SK-N-SH (cell line): Measurements from ENCODE around the gene MEF2C. TPM values are rescaled to one million over a fixed set of nuclear protein-coding genes. Genes with fewer than 3 reads are reported as not detected.

Source experiments
- CTCF ChIA-PET: fragments of 300-600, 350-600 bp; formaldehyde crosslinking; extraction: SDS; loops from one replicate; lab custom pipeline; 2021; lab: Yijun Ruan, JAX
- POLR2A ChIA-PET: fragments of 350-600 bp; sonication (Branson Sonifier 250); formaldehyde crosslinking; extraction: SDS; loops from one replicate; lab custom pipeline; 2020; ENCODE audit warnings: antibody characterized with exemption, inconsistent platforms; lab: Yijun Ruan, JAX
- DNase-seq: peaks from one replicate; pipeline ENCODE4 v3.0.0; 2012
- H2AFZ ChIP-seq: fragments of 200-600 bp; sonication (generic); 2 replicates; pipeline ENCODE4 v1.8.1; 2016; ENCODE audit warnings: antibody characterized with exemption, mild to moderate bottlenecking, low read depth
- H3F3A ChIP-seq: fragments of 200-600 bp; sonication (generic); replicated peaks from 2 replicates; pipeline ENCODE3; 2016; ENCODE audit warnings: antibody characterized with exemption, mild to moderate bottlenecking; ENCODE audit not compliant: insufficient read depth
- H3K27ac ChIP-seq, 2 experiments: fragments of 200-500 bp in 1 of 2; fragments of 200-600 bp in 1 of 2; sonication (Bioruptor generic) in 1 of 2; sonication (generic), shearing (Covaris generic) in 1 of 2; 2 replicates each; pipeline versions ENCODE4 v1.5.1 to v1.6.1; 2014 to 2016; ENCODE audit warnings: low read depth in 2 of 2, inconsistent platforms in 1 of 2, low read length in 1 of 2, mild to moderate bottlenecking in 1 of 2, mixed read lengths in 1 of 2
- H3K27me3 ChIP-seq: fragments of 200-600 bp; sonication (generic), shearing (Covaris generic); 2 replicates; pipeline ENCODE4 v1.6.1; 2016; ENCODE audit warnings: mixed run types; ENCODE audit not compliant: insufficient read depth
- H3K36me3 ChIP-seq, 2 experiments: fragments of 200-500 bp in 1 of 2; fragments of 200-600 bp in 1 of 2; sonication (Bioruptor generic) in 1 of 2; sonication (generic) in 1 of 2; replicated peaks in 1 of 2; 2 replicates each; pipeline versions ENCODE3 to v1.5.1; 2014 to 2016; ENCODE audit warnings: low read length in 1 of 2, mild to moderate bottlenecking in 1 of 2; ENCODE audit not compliant: insufficient read depth in 2 of 2, control insufficient read depth in 1 of 2
- H3K4me1 ChIP-seq, 2 experiments: fragments of 200-500 bp in 1 of 2; fragments of 200-600 bp in 1 of 2; sonication (Bioruptor generic) in 1 of 2; sonication (generic), shearing (Covaris generic) in 1 of 2; 2 replicates each; pipeline versions ENCODE4 v1.5.1 to v1.6.1; 2014 to 2016; ENCODE audit warnings: low read depth in 1 of 2, low read length in 1 of 2, mixed run types in 1 of 2; ENCODE audit not compliant: insufficient read depth in 2 of 2, control insufficient read depth in 1 of 2
- H3K4me2 ChIP-seq: fragments of 200-600 bp; sonication (generic), shearing (Covaris generic); 2 replicates; pipeline ENCODE4 v1.6.1; 2017; ENCODE audit warnings: mixed run types
- H3K4me3 ChIP-seq, 2 experiments: fragments of 200-500 bp in 1 of 2; fragments of 200-600 bp in 1 of 2; sonication (Bioruptor generic) in 1 of 2; sonication (generic), shearing (Covaris generic) in 1 of 2; 2 replicates each; pipeline versions ENCODE4 v1.5.1 to v1.8.1; 2014 to 2016; ENCODE audit warnings: low read depth in 2 of 2, inconsistent platforms in 1 of 2, low read length in 1 of 2, mild to moderate bottlenecking in 1 of 2, mixed read lengths in 1 of 2, moderate library complexity in 1 of 2
- H3K79me2 ChIP-seq: fragments of 200-600 bp; sonication (generic); 2 replicates; pipeline ENCODE4 v1.8.1; 2017; ENCODE audit warnings: mild to moderate bottlenecking; ENCODE audit not compliant: insufficient read depth
- H3K9ac ChIP-seq: fragments of 200-600 bp; sonication (generic); 2 replicates; pipeline ENCODE4 v1.6.1; 2017; ENCODE audit warnings: mixed run types
- H3K9me2 ChIP-seq: fragments of 200-600 bp; sonication (generic); 2 replicates; pipeline ENCODE4 v1.6.1; 2017; ENCODE audit warnings: mixed run types
- H3K9me3 ChIP-seq: fragments of 200-600 bp; sonication (generic); 2 replicates; pipeline ENCODE4 v1.6.1; 2017; ENCODE audit warnings: mixed run types, mild to moderate bottlenecking, moderate library complexity
- H4K20me1 ChIP-seq: fragments of 200-600 bp; sonication (generic); 2 replicates; pipeline ENCODE4 v1.6.1; 2017; ENCODE audit warnings: mild to moderate bottlenecking, mixed run types; ENCODE audit not compliant: insufficient read depth
- CHD2 ChIP-seq: fragments of 150-350 bp; IDR thresholded peaks from 2 replicates; pipeline ENCODE4 v1.6.1; 2018; ENCODE audit warnings: low read length; ENCODE audit not compliant: partially characterized antibody
- ELF1 ChIP-seq: IDR thresholded peaks from 2 replicates; pipeline ENCODE4 v1.4.0; 2012
- EP300 ChIP-seq, 2 experiments: IDR thresholded peaks; 2 replicates each; pipeline versions ENCODE4 v1.4.0 to v1.6.1; 2012; ENCODE audit warnings: borderline replicate concordance in 1 of 2, low read depth in 1 of 2, low read length in 1 of 2
- EZH2phosphoT487 ChIP-seq: fragments of 200-600 bp; sonication (generic); IDR thresholded peaks from 2 replicates; pipeline ENCODE4 v1.6.1; 2017; ENCODE audit warnings: low read depth, mixed run types, mild to moderate bottlenecking, antibody characterized with exemption, moderate library complexity, borderline replicate concordance
- FOSL2 ChIP-seq: IDR thresholded peaks from 2 replicates; pipeline ENCODE4 v1.4.0; 2012; ENCODE audit warnings: low read depth, mild to moderate bottlenecking, moderate library complexity, borderline replicate concordance
- GABPA ChIP-seq: IDR thresholded peaks from 2 replicates; pipeline ENCODE4 v1.4.0; 2012; ENCODE audit warnings: low read depth, mild to moderate bottlenecking
- MAX ChIP-seq: IDR thresholded peaks from 2 replicates; pipeline ENCODE4 v1.4.0; 2012; ENCODE audit warnings: low read depth
- MEF2A ChIP-seq: IDR thresholded peaks from 2 replicates; pipeline ENCODE4 v1.4.0; 2012; ENCODE audit warnings: low read depth, borderline replicate concordance
- MXI1 ChIP-seq: IDR thresholded peaks from 2 replicates; pipeline ENCODE4 v1.6.1; 2012; ENCODE audit warnings: mild to moderate bottlenecking, low read depth, low read length, improper control_type of control experiment
- NFIC ChIP-seq: IDR thresholded peaks from 2 replicates; pipeline ENCODE4 v1.4.0; 2012; ENCODE audit warnings: borderline replicate concordance
- NRF1 ChIP-seq: IDR thresholded peaks from 2 replicates; pipeline ENCODE4 v1.6.1; 2012; ENCODE audit warnings: low read depth, mild to moderate bottlenecking, low read length
- PBX3 ChIP-seq: IDR thresholded peaks from 2 replicates; pipeline ENCODE4; 2012
- REST ChIP-seq: IDR thresholded peaks from 2 replicates; pipeline ENCODE4 v1.6.1; 2012; ENCODE audit warnings: mild to moderate bottlenecking, low read depth, low read length, moderate library complexity
- RFX5 ChIP-seq: IDR thresholded peaks from 2 replicates; pipeline ENCODE4 v1.6.1; 2012; ENCODE audit warnings: mild to moderate bottlenecking, improper control_type of control experiment, low read length
- SIN3A ChIP-seq: IDR thresholded peaks from 2 replicates; pipeline ENCODE4 v1.6.1; 2012; ENCODE audit warnings: low read depth, mild to moderate bottlenecking, low read length, moderate library complexity, borderline replicate concordance
- SMC3 ChIP-seq: IDR thresholded peaks from 2 replicates; pipeline ENCODE4 v1.6.1; 2012; ENCODE audit warnings: low read depth, low read length, improper control_type of control experiment
- TAF1 ChIP-seq: IDR thresholded peaks from 2 replicates; pipeline ENCODE4 v1.6.1; 2012; ENCODE audit warnings: low read depth, mild to moderate bottlenecking, low read length, moderate library complexity, borderline replicate concordance
- TEAD4 ChIP-seq: IDR thresholded peaks from 2 replicates; pipeline ENCODE4 v1.4.0; 2012; ENCODE audit warnings: mild to moderate bottlenecking, borderline replicate concordance; ENCODE audit not compliant: insufficient read depth
- WGBS: methylation state at CpG from one replicate; pipeline ENCODE4 v1.1.6; 2017; ENCODE audit warnings: low lambda C conversion rate; 5-methylcytosine and 5-hydroxymethylcytosine counted together
- polyA plus RNA-seq, 3 experiments: library from polyadenylated mRNA; depleted of rRNA; stranded (reverse); fragments of >200 nt; gene quantifications; 2 replicates each; pipeline ENCODE4 v1.2.3, GENCODE V29; 2012

MEF2C gene
- polyA plus RNA-seq, 1 of the 3 experiments (the other 2 are of a cell fraction), result 1.2 TPM

- Histone ChIP-seq H3K9me3 (no peaks in the 10 kb centered on the region), H3K79me2 (no peaks in the 10 kb centered on the region), H3K27ac (no peak overlapping the region), H3K9ac (no peak overlapping the region), H3K36me3 (no peaks in the 10 kb centered on the region), H3K4me3 (no peak overlapping the region), H3K9me2 (no peaks in the 10 kb centered on the region), H3F3A (no peaks in the 10 kb centered on the region), H4K20me1 (no peaks in the 10 kb centered on the region), H3K27me3 (no peaks in the 10 kb centered on the region), H3K4me2 (no peak overlapping the region), H2AFZ (no peak overlapping the region), H3K4me1 (no peaks in the 10 kb centered on the region)
- CTCF ChIA-PET, result interaction anchor here (1.2 kb wide), 1 partner anchor 33 kb away, joined by 3 read pairs; no protein-coding TSS in a partner anchor
- WGBS, result 53% methylated on average over 3 of the region's 3 CpGs
- TF ChIP-seq RFX5 (no peak), REST (no peak), TEAD4 (no peak), MAX (no peak), MEF2A (no peak), CHD2 (no peak), GABPA (no peak), MXI1 (no peak), ELF1 (no peak), TAF1 (no peak), SIN3A (no peak), PBX3 (no peak), EZH2phosphoT487 (no peak)
- POLR2A ChIA-PET, result no interaction called here
- no peak for DNase-seq
Observed at GRCh38 chr5:88805151-88805784, 77.7 kb downstream of the MEF2C start.

- Histone ChIP-seq H3K4me3 (no peak overlapping the region), H2AFZ (no peak overlapping the region), H3F3A (no peaks in the 10 kb centered on the region), H3K9me3 (no peaks in the 10 kb centered on the region), H4K20me1 (no peaks in the 10 kb centered on the region), H3K4me2 (no peak overlapping the region), H3K27ac (no peak overlapping the region), H3K27me3 (no peaks in the 10 kb centered on the region), H3K79me2 (no peaks in the 10 kb centered on the region), H3K4me1 (no peaks in the 10 kb centered on the region), H3K36me3 (no peaks in the 10 kb centered on the region), H3K9ac (no peak overlapping the region), H3K9me2 (no peaks in the 10 kb centered on the region)
- CTCF ChIA-PET, result interaction anchor here (1.2 kb wide), 1 partner anchor 32 kb away, joined by 3 read pairs; no protein-coding TSS in a partner anchor
- no peak for DNase-seq
- no peak for TF ChIP-seq REST
- TF ChIP-seq SMC3, result no peak
- no peak for TF ChIP-seq MEF2A
- no peak for TF ChIP-seq EZH2phosphoT487
- no peak for TF ChIP-seq SIN3A
- no peak for TF ChIP-seq TAF1
- TF ChIP-seq CHD2, result no peak
- no peak for TF ChIP-seq NRF1
- TF ChIP-seq MXI1, result no peak
- no peak for TF ChIP-seq FOSL2
- TF ChIP-seq NFIC, result no peak
- no peak for TF ChIP-seq EP300 (IDR thresholded peaks at IDR 0.05; ENCODE audit: borderline replicate concordance in 1 of 2, low read depth in 1 of 2, low read length in 1 of 2)
- no peak for TF ChIP-seq GABPA
- WGBS, result 84% methylated on average over 11 of the region's 11 CpGs
- POLR2A ChIA-PET, result no interaction called here
Observed at GRCh38 chr5:88804444-88804843, 78.5 kb downstream of the MEF2C start.
